ENCODE data around the gene RTL10.
"Not testable (repeated sequence)": the region's sequence is repeated elsewhere in the genome, so short reads cannot be mapped to it uniquely, and the experiment has no call there.

Gene RTL10

DNA sequence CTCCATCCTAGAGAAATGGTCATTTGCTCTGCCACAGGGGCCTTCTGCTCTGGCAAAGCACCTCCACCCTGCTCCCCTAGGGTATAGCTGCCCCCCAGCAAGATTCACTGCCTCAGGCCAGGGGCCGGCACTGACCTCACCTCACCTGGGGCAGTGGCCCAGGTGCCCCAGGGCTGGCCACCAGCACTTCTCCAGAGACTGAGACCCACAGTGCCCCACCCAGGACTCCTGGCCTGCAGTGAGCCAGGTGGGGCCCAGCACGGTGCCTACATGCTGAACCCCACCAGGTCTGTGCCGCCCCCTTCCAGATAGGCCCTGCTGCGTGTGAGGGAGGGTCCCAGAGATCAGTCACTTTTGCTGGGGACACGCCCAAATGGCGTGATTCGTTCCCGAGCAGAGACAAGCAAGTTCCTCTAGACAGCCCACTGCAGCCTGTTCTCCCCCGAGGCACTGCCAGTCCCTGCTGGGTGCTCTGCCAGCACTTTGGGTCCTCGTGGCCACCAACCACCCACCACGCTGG, 10.8 kb downstream of the RTL10 start:
- DNase-seq (ENCODE audit: low spot score): no peak

DNA sequence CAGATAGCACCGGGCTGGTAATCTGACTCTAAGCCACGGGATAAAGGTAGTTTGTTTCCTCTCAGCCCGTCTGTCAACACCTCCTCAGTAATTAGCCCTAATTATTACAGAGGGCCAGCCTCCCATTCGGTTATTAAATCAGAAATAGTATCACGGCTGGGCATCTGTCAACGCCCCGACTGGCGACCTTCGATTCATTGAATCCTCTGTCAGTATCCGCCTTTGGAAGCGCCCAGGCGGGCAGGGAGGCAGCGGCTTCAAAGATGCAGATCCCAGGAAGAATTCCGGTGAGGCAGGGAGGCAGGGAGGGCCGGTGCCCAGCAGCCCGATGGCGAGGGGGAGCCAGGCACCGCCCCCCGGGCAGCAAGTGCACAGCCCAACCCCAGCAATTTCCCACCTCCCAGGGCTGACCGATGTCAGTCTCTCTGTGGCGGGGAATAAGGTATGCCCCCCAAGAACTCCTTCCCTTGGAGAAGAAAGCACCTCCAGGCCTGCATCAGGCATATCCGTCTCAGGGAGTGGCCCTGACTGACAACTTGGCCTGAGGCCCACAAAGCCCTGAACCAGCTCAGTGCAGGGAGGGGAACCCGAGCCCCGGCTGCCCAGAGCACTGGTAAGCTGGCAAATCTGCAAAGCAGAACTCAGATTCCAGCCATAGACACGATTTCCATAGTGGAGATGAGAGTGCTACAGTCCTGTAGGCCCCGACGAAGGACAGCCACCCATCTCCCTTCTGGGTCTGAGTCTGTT, 11.4 kb downstream of the RTL10 start:
- no peak for DNase-seq (ENCODE audit: low spot score)

DNA sequence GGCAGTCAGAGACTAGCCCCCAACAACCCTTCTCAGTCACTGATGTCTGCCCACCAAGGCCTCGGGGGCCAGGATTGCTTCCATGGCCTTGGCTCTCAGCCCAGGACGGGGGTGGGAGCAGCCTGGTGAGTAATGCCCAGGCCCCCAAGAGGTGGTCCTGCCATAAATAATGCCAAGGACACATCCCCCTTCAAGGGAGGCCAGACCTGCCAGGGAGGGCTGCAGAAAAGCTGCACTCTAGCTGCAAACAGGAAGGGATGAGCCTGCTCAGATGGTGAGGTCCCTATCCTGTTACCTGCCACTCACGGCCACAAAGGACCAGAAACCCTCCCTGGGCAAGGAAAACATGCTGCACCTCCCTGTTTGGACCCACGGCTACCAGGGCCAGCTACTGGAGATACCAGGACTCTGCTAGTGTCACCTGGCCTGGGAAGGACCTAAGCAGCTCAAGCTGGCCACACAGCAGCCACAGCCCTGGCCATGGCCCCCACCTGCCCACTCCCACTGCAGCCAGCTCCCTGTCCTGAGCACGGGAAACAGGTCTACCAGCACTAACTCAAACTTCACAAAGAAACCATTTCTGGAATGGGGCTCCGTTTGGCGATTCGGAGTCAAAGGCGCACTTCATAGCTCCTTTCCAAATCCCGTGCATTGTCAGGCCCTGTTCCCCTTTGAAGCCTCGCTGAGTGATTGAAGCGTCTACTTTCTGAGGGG, 12.1 kb downstream of the RTL10 start:
- DNase-seq (ENCODE audit: low spot score): no peak

DNA sequence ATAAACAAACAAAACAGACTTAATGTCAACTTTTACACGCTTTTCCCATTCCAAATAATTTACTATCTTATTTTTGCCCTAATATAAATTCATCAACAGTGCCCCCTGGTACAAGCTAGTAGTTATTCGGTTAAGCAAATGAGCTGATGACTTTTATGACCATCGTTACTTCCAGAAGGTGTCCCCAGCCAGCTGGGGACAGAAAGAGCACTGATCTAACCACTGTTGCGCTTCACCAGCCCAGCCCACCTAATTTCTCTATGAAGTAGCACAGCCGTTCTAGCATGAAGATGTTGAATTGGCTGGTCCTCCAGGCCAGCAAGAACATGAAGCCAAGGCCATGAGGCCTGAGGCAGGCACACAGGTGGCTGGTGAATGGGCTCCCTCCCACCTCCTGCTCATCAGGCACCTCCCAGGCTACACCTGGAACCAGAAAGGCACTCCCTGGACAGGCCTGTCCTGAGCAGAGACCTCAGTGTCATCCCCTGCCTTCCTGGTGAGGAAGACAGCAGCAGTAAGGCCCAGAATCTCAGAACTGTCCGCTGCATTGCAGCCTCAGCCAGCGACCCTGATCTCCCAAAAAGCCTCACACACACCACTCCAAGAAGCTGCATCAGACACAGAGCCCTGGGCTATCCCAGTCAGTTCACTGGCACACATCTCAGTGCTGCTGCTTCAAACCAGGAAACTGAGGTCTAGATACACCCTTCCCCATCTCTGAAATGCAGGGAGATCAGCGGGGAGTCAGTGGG, 12.9 kb downstream of the RTL10 start:
- no peak for DNase-seq (ENCODE audit: low spot score)

DNA sequence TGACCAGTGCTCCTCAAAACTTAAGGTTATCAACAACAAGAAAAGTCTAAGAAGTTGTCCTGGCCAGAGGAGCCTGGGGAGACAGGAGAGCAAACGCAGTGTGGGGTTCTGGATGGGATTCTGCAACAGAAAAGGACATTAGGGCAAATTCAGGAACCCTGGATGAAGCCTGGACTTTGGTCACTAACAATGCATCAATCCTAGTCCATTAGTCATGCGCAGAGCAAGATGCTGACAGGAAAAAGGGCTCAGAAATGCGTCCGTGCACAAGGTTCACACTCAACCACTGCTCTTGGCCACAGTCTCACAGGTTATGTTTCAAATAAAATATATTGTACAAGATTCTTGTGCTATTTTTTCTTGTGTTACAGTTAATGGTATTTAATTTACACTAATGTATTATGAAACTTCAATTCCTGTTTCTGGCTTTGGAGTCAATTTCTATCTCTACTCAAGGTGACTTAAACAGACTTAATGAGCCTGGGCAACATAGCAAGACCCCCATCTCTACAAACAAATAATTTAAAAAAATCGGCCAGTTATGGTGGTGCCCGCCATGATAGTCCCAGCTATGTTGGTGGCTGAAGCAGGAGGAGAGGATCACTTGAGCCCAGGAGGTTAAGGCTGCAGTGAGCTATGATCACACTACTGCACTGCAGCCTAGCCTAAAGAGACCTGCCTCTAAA, 13.6 kb downstream of the RTL10 start:
- DNase-seq (ENCODE audit: low spot score): no peak

DNA sequence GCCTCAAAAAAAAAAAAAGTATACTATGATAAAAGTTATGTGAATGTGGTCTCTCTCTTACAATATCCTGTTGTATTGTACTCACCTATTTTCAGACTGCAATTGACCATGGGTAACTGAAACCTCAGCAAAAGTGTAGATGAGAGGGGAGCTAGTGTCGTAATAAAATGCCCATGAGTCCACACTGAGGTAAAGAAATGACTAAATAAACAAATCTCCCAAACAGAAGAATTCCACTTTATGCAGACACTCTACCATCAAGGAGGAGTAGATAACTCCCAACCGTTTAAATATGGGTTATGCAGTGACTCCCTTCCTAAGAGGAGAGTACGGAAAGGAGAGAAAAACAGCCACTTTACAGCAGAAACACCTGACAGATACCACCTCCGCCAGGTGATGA, 14.6 kb downstream of the RTL10 start:
- no peak for DNase-seq (ENCODE audit: low spot score)

DNA sequence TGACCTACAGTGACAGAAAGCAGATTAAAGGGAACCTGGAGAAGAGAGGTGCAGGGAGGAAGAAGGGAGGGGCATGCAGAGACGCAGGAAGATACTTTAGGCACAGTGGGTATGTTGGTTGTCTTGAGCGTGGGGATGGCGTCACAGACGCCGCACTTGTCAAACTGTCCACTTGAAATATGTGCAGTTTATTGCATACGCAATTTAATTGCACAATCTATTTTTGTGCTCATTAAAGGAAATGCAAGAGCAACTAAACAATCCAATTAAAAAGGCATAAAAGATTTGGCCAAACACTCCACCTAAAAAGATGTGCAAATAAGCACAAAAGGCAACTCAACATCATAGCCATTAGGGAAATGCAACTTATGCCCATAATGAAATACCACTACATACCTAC, 16.8 kb downstream of the RTL10 start:
- DNase-seq (ENCODE audit: low spot score): no peak

DNA sequence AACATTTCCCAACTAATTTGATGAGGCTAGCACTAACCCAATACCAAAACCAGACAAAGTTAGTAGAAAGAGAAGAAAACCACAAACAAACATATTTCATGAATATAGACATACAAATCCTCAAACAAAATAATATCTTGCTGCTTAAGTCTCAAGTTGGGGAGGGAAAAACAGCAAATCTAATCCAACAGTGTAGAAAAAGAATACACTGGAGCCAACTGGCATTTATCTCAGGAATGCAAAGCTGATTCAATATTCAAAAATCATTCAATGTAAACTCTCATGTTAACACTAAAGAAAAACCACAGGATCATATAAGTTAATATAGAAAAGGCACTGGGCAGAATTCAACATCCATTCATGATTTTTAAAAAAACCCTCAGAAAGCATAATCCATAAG, 18.2 kb downstream of the RTL10 start:
- no peak for DNase-seq (ENCODE audit: low spot score)

DNA sequence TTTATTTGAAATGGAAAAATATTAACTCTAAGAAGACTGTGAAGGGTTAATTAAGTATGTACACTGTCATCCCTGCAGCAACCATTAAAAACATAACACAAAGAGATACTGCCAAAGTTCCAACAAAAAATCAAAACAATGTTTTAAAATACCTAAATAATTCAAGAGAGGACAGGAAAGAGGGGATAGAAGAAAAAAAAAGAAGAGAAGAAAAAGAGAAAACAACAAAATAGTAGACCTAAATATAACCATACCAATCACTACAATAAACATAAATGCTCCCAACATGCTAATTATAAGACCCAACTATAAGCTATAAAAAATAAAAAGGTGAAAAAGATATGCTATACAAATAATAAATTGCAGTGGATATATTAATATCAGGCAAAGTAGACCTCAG, 20.1 kb downstream of the RTL10 start:
- no peak for DNase-seq (ENCODE audit: low spot score)

DNA sequence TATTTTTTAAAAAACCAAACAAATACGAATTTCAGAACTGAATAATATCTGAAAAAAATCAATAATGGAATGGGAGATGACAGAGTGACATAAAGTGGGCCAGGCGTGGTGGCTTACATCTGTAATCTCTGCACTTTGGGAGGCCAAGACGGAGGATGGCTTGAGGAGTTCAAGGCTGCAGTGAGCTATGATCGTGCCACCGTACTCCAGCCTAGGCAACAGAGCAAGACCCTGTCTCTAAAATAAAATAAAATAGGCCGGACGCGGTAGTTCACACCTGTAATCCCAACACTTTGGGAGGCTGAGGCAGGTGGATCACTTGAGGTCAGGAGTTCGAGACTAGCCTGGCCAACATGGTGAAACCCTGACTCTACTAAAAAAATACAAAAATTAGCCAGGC, 21.3 kb downstream of the RTL10 start:
- not testable (repeated sequence) for DNase-seq (ENCODE audit: low spot score)

DNA sequence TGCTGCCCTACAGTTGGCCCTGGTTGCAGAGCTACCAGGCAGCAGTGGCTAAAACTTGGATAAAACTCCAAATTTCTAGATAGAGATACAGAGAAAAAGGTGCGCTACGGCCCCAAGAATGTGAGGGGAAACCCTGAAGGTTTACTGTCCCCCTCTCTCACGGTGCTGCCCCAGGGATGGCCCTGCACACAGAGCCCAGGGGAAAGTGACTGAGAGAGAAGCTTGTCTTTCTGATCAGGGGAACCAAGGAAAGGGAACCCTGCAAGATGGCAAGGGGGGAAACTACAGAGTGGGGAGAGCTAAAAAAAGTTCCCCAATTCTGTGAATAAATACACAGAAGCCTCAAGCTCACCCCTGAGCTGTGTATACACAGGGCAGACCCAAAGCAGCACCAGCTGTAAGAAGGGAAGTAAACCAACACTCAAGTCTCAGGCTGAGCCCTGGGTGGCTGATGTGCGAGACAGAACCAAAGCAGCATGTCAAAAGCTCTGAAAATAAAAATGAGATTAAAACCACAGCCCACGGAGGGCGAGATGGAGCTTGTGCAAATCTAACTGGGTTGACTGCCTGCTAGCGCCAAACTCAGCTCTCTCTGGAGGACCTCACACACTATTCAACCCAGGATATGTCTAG, 22.1 kb downstream of the RTL10 start:
- no peak for DNase-seq (ENCODE audit: low spot score)

DNA sequence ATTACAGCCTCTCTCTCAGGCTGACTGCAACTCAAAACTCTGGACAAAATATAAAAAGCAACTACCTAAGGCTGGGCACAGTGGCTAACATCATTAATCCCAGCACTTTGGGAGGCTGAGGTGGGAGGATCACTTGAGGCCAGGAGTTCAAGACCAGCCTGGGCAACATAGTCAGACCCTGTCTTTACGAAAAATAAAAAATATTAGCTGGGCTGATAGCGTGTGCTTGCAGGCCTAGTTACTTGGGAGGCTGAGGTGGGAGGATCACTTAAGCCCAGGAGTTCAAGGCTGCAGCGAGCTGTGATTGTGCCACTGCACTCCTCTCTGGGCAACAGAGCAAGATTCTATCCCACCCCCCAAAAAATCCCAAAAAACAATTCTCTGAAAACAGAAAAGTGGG, 22.7 kb downstream of the RTL10 start:
- DNase-seq (ENCODE audit: low spot score): not testable (repeated sequence)

DNA sequence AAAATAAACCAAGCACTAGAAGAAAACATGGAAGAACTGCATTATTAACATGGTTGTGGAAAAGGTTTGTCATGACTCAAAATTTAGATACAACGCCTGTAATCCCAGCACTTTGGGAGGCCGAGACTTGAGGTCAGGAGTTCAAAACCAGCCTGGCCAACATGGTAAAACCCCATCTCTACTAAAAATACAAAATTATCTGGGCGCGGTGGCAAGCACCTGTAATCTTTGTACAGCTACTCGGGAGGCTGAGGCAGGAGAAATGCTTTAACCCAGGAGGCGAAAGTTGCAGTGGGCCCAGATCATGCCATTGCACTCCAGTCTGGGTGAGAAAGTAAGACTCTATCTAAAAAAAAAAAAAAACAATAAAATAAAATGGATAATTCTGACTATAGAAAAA, 23.7 kb downstream of the RTL10 start:
- DNase-seq (ENCODE audit: low spot score): no peak

DNA sequence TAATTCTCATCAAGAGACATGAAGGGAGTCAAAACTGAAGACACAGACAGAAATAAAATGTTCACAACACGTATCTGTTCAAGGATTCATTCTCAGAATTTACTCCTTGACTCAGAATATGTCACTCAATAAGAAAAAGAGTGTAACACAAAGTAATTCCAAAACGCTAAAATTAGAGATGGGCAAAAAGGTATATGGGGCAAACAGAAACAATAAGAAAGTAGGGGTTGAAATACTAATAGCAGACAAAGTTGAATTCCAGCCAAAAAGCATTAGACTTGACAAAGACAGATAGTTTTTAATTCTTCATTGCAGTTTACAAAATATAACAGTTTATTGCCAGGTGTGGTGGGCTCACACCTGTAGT, 26.7 kb downstream of the RTL10 start:
- DNase-seq (ENCODE audit: low spot score): no peak

DNA sequence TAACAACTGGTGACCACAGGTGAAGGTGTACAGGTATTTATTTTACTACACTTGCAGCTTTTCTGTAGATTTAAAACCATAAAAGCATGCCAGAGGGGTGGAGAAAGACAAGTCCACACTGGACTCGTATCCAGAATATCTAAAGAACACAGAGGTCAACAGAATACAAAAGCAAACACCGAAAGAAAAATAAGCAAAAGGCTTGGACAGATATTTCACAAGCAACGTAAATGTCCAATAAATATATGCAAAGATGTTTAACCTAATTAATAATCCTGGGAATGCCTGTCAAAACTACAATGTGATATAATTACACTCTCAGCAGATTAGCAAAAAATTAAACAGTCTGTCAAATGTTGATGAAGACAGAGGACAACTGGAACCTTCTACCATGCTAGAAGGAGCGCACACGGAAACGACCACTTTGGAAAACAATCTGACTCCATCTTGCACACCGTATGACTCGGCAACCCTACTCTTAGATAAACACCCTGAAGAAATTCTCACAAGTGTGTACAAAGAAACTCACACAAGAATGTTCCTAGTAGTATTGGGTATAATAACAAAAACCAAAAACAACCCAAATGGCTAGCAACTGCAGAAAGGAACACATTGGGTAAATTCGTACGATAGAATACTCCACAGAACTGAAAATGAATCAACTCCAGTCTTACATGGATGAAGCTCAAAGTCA, 27.2 kb downstream of the RTL10 start:
- DNase-seq (ENCODE audit: low spot score): no peak

DNA sequence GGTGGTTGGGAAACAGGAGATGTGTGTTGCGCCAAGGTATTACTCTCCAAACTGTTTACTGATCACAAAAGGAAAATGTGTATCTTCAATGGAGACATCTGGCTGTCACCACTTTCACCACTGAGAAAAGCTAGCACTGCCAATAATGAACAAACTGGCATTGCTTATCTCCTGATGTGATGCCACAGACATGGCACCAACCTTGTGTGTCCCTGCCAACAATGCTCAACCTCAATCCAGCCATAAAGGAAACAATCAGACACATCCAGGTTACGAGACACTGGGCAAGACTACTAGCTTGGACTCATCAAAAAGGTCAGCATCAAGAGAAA, 28.1 kb downstream of the RTL10 start:
- DNase-seq (ENCODE audit: low spot score): no peak

DNA sequence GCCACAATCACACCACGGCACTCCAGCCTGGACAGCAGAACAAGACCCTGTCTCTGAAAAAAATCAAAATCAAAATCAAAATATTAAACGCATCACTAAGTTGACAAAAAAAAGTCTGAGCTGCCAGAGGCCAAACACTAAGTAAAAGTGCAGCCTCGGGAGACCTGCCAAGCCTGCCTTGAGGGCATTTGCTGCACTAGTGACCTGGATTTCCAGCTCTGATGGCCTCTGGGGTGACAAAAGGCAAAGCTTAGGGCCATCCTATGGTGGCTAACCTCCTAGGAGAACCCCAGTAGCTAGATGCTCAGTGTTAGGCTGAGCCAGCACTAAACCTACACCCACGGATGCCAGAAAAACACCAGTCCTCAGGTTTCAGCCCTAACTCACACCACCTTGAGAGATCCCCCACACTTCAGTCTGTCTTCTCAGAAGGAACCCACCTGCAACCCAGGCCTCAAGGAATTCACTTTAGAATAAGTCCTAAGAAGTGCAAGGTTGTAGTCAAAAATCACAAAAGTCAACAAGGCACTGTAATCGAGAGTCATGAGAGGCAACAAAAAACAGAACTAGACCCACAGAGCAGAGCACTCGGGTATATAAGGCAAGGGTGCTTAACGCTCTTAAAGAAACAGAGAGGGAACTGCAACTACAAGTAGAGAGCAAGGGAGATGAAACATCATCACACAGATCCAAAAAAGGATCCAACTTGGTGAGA, 28.6 kb downstream of the RTL10 start:
- DNase-seq (ENCODE audit: low spot score): no peak

DNA sequence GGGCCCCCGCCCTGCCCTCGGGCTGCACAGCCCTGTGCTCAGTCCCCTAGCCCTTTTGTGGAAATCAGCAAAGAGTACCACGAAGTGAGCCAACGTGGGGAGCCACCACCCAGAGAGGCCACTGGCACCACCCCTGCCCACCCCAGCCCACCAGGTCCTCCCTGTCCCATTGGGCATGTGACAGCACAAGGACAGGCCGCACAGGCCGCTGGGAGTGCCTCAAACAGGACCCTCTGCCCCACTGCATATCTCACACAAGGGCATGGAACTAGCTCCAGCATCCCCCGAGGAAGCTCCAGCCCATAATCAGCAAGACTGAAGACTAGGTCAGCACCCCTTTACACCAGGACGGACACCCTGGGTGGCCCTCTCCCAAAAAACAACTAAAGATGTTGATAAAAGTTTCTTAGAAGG, 29.7 kb downstream of the RTL10 start:
- DNase-seq (ENCODE audit: low spot score): no peak

DNA sequence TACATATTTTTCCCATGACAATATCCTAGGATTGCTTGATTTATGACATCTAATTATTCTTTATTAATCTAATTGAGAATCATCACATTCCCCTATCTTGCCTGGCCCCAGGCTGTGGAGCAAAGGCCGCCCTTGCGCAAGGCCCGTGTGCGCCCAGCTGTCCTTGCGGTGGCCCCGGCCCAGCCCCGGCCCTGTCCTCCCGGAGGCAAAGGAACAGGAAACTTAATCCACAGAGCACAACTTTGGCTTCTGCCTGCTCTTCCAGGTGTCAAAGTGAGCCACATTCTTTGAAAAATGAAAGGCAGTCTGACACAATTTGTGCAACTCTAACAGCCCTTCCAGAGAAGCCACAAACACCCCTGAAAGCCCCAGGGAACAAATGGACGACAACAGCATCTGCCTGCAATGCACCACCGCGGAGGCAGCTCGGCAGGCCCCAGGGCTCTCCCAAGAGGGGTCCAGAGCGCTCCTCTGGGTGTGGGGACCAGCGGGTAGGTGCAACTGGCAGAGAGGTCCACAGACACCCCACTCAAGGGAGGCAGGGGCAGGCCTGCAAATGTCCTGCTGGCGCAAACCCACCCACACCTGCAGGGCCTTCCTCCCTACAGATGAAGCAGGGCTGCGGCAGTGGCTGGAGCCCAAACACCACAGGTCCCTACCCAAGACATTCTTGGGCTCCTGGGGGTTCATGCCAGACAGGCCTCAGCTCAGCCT, 30.3 kb downstream of the RTL10 start:
- no peak for DNase-seq (ENCODE audit: low spot score)

DNA sequence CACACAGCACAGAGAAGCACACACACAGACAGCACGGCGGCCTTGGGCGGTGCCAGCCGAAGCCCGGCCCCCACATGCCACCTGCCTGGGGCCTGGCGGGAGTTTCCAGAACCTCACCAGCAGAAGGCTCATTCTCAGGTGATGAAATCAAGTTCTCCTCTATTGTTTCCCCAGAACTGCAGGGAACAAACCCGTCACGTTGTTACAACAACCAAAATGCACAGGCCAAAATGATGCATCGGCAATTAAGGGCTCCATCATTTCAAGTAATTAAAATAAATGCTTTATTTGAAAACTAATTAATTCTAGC, 30.8 kb downstream of the RTL10 start:
- no peak for DNase-seq (ENCODE audit: low spot score)
